ENCODE measurements around the gene CD40. TPM values are rescaled to one million over a fixed set of nuclear protein-coding genes. Genes with fewer than 3 reads are reported as not detected.

CD40 gene
- total RNA-seq, 1 experiment from 2014 or later = 7.8 TPM

- Histone ChIP-seq H4K8ac (replicated peaks; ENCODE audit: insufficient read length, low read depth, low read length) (no peak overlapping the region), H3K4me2 (ENCODE audit: insufficient read depth, insufficient read length, low read length) (no peak overlapping the region), H3K23ac (ENCODE audit: insufficient read length, low read depth, low read length) (no peak overlapping the region), H2BK20ac (ENCODE audit: low read depth, low read length, poor library complexity, severe bottlenecking) (no peak overlapping the region), H3K56ac (ENCODE audit: insufficient read length, low read depth, low read length) (no peak overlapping the region), H2AFZ (ENCODE audit: low read length) (no peak overlapping the region), H3K9ac (ENCODE audit: extremely low read depth, insufficient read length, low read length) (no peak overlapping the region), H4K91ac (ENCODE audit: insufficient read length, low read depth, low read length) (no peak overlapping the region), H3K23me2 (ENCODE audit: insufficient read length, low read depth, low read length, poor library complexity, severe bottlenecking) (no peaks in the 10 kb centered on the region), H4K20me1 (ENCODE audit: control insufficient read depth, insufficient read depth, insufficient read length) (no peaks in the 10 kb centered on the region), H2BK5ac (ENCODE audit: insufficient read length, low read length) (no peak overlapping the region), H2BK15ac (ENCODE audit: low read depth, low read length) (no peak overlapping the region), H3K27ac (ENCODE audit: insufficient read length, low read depth, low read length) (no peak overlapping the region), H3T11ph (ENCODE audit: low read length) (no peak overlapping the region), H4K5ac (ENCODE audit: insufficient read length, low read depth, low read length) (no peak overlapping the region), H3K4me1 (ENCODE audit: insufficient read depth, low read length) (no peaks in the 10 kb centered on the region), H2AK5ac (ENCODE audit: insufficient read length, low read length) (no peak overlapping the region), H3K79me1 (ENCODE audit: insufficient read depth, low read depth, low read length, poor library complexity, severe bottlenecking) (no peaks in the 10 kb centered on the region), H3K79me2 (ENCODE audit: insufficient read depth, low read length) (no peaks in the 10 kb centered on the region), H3K4ac (ENCODE audit: low read depth, low read length) (no peak overlapping the region), H3K18ac (ENCODE audit: insufficient read length, low read depth, low read length) (no peak overlapping the region), H2BK12ac (ENCODE audit: insufficient read length, low read depth, low read length) (no peak overlapping the region), H2BK120ac (ENCODE audit: low read depth, low read length, poor library complexity, severe bottlenecking) (no peak overlapping the region), H3K9me3 (ENCODE audit: control insufficient read depth, low read depth, low read length) (no peaks in the 10 kb centered on the region), H3K27me3 (ENCODE audit: insufficient read depth, low read length) (peaks cover 2% of the 10 kb centered on the region; the same call in 1 of the 2 replicates), H3K14ac (ENCODE audit: insufficient read depth, low read length) (no peak overlapping the region)
- no CpG with 5 or more reads among the region's 6 CpGs for WGBS (ENCODE audit: extremely low coverage, insufficient read length, low lambda C conversion rate)
- TF ChIP-seq, protein P1, sequence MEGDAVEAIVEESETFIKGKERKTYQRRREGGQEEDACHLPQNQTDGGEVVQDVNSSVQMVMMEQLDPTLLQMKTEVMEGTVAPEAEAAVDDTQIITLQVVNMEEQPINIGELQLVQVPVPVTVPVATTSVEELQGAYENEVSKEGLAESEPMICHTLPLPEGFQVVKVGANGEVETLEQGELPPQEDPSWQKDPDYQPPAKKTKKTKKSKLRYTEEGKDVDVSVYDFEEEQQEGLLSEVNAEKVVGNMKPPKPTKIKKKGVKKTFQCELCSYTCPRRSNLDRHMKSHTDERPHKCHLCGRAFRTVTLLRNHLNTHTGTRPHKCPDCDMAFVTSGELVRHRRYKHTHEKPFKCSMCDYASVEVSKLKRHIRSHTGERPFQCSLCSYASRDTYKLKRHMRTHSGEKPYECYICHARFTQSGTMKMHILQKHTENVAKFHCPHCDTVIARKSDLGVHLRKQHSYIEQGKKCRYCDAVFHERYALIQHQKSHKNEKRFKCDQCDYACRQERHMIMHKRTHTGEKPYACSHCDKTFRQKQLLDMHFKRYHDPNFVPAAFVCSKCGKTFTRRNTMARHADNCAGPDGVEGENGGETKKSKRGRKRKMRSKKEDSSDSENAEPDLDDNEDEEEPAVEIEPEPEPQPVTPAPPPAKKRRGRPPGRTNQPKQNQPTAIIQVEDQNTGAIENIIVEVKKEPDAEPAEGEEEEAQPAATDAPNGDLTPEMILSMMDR (conservative IDR thresholded peaks at IDR 0.05) = no peak
- H3K36me3 Mint-ChIP-seq (ENCODE audit: insufficient read depth in 1 of 3, low read depth in 3 of 3) = no peaks in the 10 kb centered on the region
- no peak overlapping the region for H3K27ac Mint-ChIP-seq
- no peak overlapping the region for H3K4me3 Mint-ChIP-seq
- no peak for DNase-seq
- H3K4me1 Mint-ChIP-seq = peaks cover 0 to 5% of the 10 kb centered on the region in 2 experiments; a peak in 1 of 4 replicates
- H3K9me3 Mint-ChIP-seq = peaks cover 3 to 10% of the 10 kb centered on the region in 2 experiments; a peak in 4 of 5 replicates
- peaks cover 50% of the 10 kb centered on the region for H3K27me3 Mint-ChIP-seq (ENCODE audit: low read depth)
These were observed 11.1 kb upstream of the CD40 start for GRCh38 chr20:46107061-46107460.
